Stimulated activated CD8-positive, alpha-beta memory T cell treated with anti-CD3 and anti-CD28 coated beads, Interleukin-15, amount 100 ng/mL, for 1 hour (primary cell): ENCODE data around the gene GDE1.

Experiments
- DNase-seq: peaks from one replicate; pipeline ENCODE4 v3.0.0-alpha.2; 2020; ENCODE audit warnings: low read depth

Gene GDE1

GRCh38 chr16:19523559-19524355 lies 1.9 kb upstream of the GDE1 start, which contains the start of gene CCP110:
CCP110 (plus strand) TSS chr16:19523942; CDS start chr16:19527882, 3,940 bp downstream.
- DNase-seq: peak; percentile 89

DNA sequence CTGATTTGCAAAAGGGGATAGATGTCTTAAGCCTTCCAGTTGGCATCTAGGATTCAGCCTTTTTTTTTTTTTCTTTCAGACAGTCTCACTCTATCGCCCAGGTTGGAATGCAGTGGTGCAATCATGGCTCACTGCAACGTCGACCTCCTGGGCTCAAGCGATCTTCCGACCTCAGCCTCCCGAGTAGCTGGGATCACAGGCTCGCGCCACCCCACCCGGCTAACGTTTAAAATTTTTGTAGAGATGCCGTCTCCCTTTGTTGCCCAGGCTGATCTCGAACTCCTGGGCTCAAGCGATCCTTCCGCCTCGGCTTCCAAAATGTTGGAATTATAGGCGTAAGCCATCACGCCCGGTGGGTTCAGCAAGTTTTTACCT lies 1.3 kb upstream of the GDE1 start:
- no peak for DNase-seq

DNA sequence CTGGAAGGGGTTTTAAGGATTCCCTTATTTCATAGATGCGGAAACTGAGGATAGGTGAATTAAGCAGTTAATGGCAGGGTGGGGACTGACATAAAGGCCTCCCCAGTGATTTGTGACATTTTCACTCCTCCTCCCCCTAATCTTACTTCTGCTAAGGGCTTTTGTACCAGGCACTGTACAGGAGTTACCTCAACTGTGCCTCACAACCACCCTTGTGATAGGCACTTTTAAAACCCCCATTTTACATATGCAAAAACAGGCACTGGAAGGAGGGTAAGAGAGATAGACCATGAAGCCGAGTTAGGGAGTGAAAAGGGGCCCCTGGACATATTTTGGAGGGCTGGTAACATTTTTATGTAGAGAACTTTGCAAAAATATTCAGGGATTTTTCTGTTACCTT lies 862 bp upstream of the GDE1 start:
- DNase-seq: no peak

DNA sequence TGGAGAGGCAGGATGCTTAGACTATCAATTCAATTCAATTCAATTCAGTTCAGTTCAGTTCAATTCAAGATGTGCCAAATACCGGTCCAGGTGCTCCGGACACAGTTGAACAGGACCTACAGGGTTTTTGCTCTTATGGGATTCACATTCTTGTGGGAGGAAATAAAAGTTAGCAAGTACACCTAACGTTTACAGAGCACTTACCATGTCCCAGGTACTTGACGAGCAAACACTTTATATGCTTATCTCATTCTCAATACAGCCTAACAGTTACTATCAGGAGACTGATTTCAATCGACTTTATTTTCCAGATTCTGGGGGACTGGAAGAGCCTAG lies 467 bp upstream of the GDE1 start:
- DNase-seq: no peak

- no peak for DNase-seq
Measured at GRCh38 chr16:19520861-19521331, 1.0 kb downstream of the GDE1 start.

- no peak for DNase-seq
Measured at GRCh38 chr16:19518388-19518787, 3.5 kb downstream of the GDE1 start.

DNA sequence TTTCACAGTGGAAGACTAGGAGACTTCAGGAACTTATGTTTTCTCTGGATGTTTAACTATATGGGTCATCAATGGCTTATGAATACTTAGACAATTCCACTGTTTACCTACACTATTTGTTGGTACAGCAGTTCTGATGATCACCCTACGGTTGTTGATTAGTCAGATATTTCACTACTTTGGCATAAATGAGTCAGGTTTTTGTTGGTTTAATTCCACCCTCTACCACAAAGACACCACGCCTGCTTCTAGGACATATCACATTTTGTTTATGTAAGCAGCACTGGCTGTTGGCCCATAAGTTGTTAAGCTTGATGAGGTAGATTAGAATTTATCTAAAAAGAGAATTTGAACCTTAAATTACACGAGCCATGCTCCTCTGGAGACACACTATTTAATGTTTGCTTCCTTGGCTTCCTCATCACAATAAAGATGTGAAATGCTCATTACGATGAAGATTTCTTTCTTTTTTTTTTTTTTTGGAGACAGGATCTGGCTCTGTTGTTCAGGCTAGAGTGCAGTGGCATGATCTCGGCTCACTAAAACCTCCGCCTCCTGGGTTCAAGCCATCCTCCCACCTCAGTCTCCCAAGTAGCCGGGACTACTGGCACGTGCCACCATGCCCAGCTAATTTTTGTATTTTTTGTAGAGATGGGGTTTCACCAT lies 4.3 kb downstream of the GDE1 start:
- no peak for DNase-seq

DNA sequence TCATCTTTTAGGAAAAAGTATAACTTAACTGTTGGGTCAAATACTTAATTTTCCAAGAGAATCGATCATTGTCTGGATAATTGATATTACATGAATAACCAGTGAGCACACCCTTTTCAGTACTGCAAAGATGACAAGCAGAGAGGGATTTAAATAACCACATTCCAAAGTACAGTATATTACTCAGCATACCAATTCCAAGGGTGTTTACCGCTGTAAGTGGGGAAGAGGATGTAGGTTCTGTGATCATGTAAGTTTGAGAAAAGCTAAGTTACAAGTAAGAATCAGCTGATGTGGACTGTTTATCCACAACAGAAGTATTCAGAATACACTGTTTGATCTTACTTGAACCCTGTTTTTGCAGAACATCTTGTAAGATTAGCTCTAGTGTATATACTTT lies 6.1 kb downstream of the GDE1 start:
- no peak for DNase-seq

GRCh38 chr16:19513377-19514053 lies 8.4 kb downstream of the GDE1 start:
- no peak for DNase-seq

GRCh38 chr16:19512297-19512696 lies 9.6 kb downstream of the GDE1 start:
- no peak for DNase-seq

- no peak for DNase-seq
Measured at GRCh38 chr16:19507867-19508266, 14.0 kb downstream of the GDE1 start.

DNA sequence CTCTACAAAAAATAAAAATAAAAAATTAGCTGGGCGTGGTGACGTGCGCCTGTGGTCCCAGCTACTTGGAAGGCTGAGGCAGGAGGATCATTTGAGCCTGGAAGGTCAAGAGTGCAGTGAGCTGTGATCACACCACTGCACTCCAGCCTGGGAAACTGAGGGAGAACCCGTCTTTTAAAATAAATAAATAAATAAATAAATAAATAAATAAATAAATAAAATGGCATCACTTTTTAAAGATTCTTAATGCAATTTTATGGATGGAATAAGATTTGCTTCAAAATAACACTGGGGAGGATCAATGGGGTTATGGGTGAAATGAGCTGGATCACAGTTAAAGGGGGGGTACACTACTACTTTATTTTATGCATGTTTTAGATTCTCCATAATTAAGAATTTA lies 14.9 kb downstream of the GDE1 start:
- no peak for DNase-seq

GRCh38 chr16:19505600-19506303 lies 16.1 kb downstream of the GDE1 start:
- no peak for DNase-seq

DNA sequence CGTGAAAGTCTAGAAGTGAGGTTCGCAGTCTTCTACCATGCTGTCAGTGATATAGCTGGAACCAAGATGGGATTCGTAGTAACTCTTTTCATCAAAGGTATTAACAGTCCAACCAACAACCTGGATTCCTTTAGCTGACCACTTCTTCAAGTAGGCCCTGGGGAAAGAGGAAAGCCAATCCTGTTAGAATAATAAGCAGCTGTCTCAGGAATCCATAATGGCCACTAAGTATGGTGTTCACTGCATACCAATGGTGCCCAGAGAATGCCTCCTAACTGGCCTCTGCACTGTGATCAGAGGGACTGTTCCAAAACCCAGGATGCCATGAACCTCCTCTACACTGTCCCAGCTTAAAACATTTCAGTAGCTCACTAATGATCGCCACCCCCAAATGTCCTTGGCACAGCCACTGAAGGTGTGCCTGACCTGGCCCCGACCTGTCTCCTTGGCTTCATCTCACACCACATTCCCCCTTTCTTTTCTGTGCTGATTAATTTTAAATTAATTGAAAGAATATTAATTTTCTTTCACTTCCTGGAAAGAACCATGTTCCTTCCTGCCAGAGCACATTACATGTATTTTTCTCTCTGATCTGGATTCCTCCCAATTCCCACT lies 18.3 kb downstream of the GDE1 start:
- no peak for DNase-seq

GRCh38 chr16:19502395-19503131 lies 19.3 kb downstream of the GDE1 start:
- peak; percentile 43 for DNase-seq

- DNase-seq: no peak
Measured at GRCh38 chr16:19499481-19499880, 22.4 kb downstream of the GDE1 start.

- no peak for DNase-seq
Measured at GRCh38 chr16:19499006-19499405, 22.9 kb downstream of the GDE1 start.

DNA sequence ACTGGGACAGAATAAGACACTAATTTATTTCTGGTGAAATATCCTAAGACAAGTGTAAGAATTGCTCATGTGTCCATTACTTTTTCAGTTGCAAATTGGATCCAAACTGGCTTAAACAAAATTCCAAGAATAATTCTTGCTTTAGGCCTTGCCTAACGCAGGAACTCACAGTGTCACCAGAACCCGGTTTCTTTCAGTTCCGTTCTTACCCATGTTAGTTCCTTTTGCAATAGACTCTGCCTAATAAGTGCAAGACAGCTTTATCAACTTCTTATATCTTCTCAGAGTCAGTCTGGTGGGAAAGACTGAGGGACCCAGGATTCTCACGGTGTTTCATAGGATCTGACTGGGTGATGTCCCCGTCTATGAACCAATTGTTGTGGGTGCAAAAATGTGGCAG lies 24.7 kb downstream of the GDE1 start:
- DNase-seq: no peak

- no peak for DNase-seq
Measured at GRCh38 chr16:19490619-19491018, 31.3 kb downstream of the GDE1 start.

DNA sequence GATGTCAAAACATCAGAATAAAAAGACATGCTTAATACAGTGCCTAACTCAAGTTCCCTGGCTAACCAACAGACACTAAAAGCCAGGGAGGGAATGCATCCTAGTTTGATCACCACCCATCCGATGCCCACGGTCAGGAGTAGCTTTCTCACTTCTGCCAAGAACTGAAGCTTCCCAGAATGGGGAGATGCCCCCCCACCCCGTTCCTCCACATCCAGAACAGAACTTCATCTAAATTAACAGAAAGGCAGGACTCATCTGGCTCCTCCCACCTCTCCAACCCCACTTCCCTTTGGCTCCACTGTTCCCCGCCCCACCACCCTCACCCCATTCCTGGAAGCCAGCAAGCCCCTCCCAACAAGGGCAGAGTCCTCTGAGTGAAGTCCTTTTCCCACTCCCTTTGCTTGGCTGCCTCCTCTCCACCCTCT lies 33.7 kb downstream of the GDE1 start:
- DNase-seq: no peak

- no peak for DNase-seq
Measured at GRCh38 chr16:19486750-19487325, 35.1 kb downstream of the GDE1 start.
